Activated CD4-positive, alpha-beta T cell treated with anti-CD3 and anti-CD28 coated beads, Interleukin-2, amount 50 U/mL, for 24 hours (primary cell): ENCODE measurements around the gene RNF169.
"Not testable (repeated sequence)": the region's sequence is repeated elsewhere in the genome, so short reads cannot be mapped to it uniquely, and the experiment has no call there.

Source experiments
- DNase-seq, 2 donors: peaks; one replicate each; pipeline ENCODE4 v3.0.0-alpha.2; 2020; ENCODE audit warnings: low read depth in 1 of 2, low spot score in 1 of 2

Gene RNF169

GRCh38 chr11:74726547-74727182 is 22.0 kb upstream of the RNF169 start:
- DNase-seq: peak in 1 of 2 donors; percentile 47

- DNase-seq: no peak
These were observed 19.3 kb upstream of the RNF169 start for GRCh38 chr11:74729397-74729796.

DNA sequence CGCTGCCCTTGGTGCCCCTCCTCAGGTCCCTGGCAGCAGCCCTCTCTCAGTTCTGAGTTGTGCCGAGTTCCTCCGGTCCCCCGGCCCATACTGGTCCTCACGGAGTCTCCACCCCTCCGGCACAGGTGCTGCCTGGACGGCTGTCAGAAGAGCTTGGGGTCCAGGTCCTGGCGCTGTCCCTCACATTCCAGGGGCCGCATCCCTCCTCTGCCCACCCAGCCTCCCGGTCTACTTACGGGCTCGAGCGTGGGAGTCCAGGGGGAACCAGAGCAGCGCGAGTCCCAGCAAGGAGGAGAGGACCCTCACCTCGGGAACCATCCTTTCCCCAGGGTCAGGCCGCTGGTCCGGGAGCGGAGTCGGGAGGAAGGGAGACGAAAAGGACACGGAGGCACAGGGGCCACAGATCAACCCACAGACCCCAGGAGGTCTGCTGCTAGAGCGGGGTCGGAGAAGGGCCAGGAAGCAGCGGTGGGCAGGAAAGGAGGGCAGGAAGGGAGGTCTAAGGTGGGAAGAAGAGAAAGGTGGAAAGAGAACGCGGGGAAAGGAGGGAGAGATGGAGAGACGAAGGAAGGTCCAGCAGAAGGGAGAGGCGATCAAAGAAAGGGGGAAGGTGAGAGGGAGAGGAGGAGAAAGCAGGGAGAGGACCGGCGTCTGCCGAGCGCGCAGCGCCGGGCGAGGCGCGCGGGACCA is 17.9 kb upstream of the RNF169 start:
- DNase-seq: no peak

GRCh38 chr11:74731301-74732094 is 17.2 kb upstream of the RNF169 start, which contains the start of gene CHRDL2:
Gene CHRDL2, minus strand, starts transcription at chr11:74731426. Its CDS starts 538 bp downstream, at chr11:74730888.
- DNase-seq: no peak

DNA sequence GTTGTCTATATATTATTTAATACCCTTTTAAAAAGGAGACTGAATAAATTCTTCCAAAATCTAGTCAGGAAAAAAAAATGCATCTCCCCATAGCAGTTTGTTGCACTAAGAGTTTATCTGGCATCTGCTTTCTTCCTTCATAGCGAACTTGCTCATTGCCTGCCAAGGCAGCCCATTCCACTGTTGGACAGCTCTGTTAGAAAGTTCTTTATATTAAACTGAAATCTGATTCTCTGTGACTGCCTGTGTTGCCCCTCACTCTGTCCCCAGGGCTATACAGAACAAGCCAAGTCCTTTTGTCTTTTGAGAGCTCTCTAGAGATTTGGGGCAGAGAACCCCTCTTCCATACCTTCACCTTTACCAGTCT is 14.1 kb upstream of the RNF169 start:
- no peak for DNase-seq

GRCh38 chr11:74735365-74735928 is 13.2 kb upstream of the RNF169 start:
- no peak for DNase-seq

- DNase-seq: no peak
These were observed 12.6 kb upstream of the RNF169 start for GRCh38 chr11:74736031-74736430.

DNA sequence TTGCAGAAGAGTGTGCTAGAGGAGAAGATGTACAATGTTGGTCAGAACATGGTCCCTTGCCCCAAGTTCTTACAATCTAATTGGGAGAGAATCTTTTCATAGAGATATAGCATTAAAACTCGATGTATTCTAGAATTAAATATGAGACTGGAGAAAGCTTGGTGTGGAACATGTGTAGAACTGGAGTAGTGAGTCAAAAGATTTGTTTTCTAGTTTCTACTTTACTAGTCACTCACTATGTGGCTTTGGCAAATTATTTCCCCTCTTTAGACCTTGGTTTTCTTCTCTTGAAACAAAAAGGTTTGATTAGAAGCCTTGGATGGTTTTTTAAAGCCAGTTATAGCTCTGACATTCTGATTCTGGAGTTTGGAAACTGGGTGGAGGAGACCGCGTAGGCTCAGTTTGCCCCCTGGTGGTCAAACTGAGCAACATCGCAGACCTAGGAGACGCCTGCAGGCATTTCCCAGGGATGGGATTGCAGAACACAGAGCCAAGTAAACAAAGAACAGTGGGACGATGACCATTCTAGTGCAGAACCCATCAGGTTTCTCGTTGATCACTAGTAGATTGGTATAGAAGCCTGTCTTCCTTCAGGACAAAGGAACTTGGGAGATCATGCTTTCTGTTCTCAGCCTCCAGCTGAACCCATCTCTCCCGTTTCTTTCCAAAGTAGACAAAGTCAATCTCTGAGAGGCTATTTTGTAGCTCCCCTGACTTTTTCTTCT is 8.9 kb upstream of the RNF169 start:
- peak in 1 of 2 donors; percentile 25 for DNase-seq

GRCh38 chr11:74742070-74742469 is 6.6 kb upstream of the RNF169 start:
- DNase-seq: no peak

GRCh38 chr11:74743640-74744039 is 5.0 kb upstream of the RNF169 start:
- DNase-seq: no peak

- no peak for DNase-seq
These were observed 4.4 kb upstream of the RNF169 start for GRCh38 chr11:74744277-74744676.

DNA sequence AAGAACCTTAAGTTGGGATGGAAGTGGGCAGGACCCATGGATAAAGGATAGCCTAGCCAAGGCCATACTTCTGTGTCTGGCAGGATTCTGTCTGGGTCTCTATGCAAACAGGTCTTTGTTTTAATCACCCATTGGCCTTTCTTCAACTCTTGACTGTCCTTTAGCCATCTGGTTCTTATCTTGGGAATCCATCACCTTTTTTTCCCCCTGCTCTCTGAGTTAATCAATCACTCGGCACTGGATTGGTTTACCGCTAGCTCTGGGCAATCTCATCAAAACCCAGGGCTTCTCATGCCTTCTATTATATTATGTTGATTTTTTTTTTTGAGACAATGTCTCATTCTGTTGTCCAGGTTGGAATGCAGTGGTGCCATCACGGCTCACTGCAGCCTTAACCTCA is 1.8 kb upstream of the RNF169 start:
- DNase-seq: no peak

DNA sequence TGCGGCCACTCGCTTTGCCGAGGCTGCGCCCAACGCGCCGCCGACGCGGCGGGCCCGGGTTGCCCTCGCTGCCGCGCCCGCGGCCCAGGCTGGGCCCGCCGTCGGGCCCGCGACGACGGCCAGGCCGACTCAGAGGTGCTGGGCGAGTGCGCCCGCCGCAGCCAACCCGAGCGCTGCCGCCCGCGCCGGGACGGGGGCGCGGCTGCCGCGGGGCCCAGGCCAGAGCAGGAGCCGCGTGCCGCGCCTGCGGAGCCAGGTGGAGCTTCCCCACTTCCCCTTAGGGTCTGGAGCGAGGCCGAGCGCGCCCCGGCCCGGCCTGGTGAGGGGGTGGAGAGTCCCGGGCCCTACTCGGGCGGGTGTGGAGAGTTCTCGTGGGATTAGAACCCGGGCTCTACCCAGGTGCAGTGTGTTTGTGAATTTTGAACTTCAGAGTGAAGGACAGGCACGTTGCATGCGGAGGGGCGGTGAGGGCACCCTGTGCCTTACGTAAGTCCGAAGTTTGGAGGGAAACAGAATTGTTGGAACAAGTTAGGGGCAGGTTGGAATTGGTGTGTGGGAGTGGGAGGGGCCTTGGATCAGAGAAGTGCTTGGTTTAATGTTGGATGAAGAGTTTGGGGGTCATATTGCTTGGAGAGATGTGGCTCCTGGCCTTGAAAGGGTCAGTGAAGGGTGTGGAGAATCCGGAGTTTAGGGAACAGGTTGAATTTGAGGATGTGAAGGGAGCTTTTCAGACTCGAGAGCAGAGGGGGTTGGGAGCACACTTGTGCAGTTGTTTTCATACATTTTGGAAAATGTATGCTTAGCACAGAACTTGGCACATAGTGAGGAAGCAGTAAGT is 697 bp downstream of the RNF169 start:
- peak; percentile 22 to 35 for DNase-seq

- no peak for DNase-seq
These were observed 1.3 kb downstream of the RNF169 start for GRCh38 chr11:74749965-74750296.

- DNase-seq: not testable (repeated sequence)
These were observed 1.9 kb downstream of the RNF169 start for GRCh38 chr11:74750598-74750997.

DNA sequence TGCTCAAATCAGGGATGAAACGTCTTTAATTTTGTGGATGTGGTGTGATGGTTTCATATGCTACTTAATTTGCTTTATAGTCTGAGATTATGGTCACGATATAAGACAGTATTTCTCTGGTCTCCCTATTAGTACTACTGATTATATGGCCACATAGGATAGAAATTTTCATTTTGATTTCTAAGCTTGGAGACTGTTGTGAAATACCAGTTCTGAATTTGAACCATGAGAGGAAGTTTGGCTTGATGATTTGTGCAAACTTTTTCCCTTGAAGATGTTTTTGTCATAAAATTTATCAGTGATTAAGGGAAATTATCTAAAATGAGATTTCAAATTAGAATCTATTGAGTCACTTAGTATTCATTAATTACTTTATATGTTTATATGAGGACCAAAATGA is 2.7 kb downstream of the RNF169 start:
- DNase-seq: no peak

DNA sequence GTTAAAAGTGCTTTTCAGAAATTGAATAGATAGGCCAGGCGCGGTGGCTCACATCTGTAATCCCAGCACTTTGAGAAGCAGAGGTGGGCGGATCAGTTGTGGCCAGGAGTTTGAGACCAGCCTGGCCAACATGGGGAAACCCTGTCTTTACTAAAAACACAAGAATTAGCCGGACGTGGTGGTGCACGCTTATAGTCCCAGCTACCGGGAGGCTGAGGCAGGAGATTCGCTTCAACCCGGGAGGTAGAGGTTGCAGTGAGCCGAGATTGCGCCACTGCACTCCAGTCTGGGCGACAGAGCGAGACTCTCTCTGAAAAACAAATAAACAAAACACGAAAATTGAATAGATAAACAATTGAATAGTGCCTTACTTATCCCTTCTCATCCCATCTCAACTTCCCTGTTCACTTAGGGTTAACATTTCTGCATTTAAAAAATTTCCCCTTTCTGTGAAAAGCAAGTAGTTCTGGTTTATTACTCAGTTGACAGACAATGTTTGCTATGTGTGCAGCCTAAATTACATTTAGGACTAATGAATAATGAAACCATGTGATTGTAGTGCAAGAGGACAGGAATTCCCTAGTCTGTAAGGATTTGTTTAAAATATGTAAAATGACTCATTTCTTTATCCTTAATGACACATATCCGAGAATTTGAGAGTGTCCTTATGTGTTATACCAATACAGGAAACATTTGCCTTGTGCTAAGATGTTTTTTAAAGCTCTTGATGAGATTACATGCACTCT is 6.0 kb downstream of the RNF169 start:
- no peak for DNase-seq

GRCh38 chr11:74755395-74755995 is 6.8 kb downstream of the RNF169 start:
- no peak for DNase-seq

DNA sequence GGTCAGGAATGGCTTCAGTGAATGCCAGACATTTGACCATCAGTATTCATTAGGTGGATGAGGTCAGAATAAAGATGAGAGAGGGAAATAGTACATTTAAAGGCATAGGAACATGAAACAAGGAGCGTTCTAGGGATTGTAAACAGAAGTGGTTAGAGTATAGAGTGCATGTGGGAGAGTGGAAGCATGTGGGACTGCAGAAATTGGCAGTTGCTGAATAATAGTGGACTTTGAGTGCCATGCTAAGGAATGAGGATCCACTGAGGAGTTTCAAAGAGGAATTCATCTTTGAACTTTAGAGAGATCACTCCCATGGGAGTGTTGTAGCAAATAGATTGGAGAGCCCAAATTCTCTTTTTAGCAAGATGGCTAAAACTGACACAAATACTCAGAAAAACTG is 7.9 kb downstream of the RNF169 start:
- DNase-seq: no peak
